HG03039 (cell line): ENCODE measurements around the gene AP4M1.

ENCODE experiments used
- ATAC-seq: cut with Tn5 transposase; IDR thresholded peaks from one replicate; pipeline ENCODE4 v1.9.1; 2021; ENCODE audit warnings: mild to moderate bottlenecking, moderate library complexity; ENCODE audit not compliant: unreplicated experiment

The AP4M1 gene

DNA sequence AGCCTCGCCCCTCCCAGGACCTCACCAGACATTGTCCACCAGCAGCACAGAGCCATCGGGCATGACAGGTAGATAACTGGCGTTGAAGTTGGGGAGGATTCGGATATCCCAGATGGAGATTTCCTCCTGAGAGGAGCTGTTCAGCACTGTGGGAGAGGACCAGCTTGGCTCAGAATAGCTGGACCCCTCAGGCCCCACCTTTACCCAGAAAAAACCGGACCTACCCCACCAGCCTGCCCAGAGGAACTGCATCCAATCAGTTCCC is 55.6 kb downstream of the AP4M1 start:
- no peak for ATAC-seq

DNA sequence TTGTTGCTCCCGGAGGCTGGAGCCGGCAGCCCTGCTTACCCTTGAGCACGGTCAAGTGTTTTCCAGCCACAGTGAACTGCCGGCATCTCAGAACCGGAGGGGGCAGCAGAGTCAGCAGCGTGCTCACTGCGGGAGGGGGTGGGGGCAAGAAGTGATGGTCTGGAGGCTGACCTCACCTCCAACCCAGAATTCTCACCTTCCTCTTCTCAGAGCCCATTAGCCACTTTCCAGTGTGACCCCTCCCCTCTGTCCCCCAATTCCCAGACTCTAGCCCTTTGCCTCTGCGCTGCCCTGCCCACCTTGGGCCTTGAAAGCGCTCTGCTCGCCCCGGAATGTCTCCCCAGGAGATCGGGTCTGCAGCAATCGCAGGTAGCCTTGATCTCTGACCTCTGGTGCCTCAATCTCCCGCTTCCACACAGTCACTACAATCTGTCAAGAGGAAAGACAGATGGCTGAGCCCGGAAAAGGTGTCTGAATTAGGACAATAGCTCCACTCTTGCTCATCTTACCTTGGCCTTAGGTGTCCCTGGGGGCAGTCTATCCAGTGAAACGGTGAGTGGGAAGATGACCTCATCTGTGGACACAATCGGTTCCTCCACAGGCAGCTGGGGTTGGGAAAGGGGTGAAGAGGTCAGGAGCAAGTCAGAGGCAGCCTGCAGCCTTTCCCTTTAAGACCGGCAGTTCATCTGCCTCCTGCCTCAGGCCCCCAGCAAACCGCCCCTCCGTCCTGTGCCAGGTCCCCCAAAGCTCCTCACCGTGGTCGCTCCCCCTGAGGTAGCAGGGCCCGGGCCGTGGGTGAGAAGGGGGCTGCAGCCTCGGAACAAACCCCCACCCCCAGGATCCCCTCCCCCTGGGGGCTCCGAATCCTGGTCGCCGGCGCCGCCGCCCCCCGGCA is 56.1 kb downstream of the AP4M1 start:
- no peak for ATAC-seq
